Heart left ventricle (tissue), 16 donors: ENCODE data around the gene PPM1J. TPM values are rescaled to one million over a fixed set of nuclear protein-coding genes. Genes with fewer than 3 reads are reported as not detected.

Source experiments
- ATAC-seq, 4 donors: fragments of 200-7000 bp; cut with Tn5 transposase; one replicate each; pipeline ENCODE4 v1.9.1; 2020 to 2022; ENCODE audit warnings: moderate library complexity in 4 of 4, mild to moderate bottlenecking in 3 of 4, moderate number of reproducible peaks in 1 of 4
- DNase-seq, 5 donors: peaks; one replicate each; pipeline ENCODE4 v3.0.0-alpha.2; 2020
- H3K27ac ChIP-seq, 12 donors: fragments of 200-600 bp; sonication (generic) in 4 of 12; one replicate each; pipeline versions ENCODE4 v1.5.0 to v1.8.0; 2016 to 2022; ENCODE audit warnings: mild to moderate bottlenecking in 2 of 12
- H3K27me3 ChIP-seq, 9 donors: fragments of 200-600 bp; sonication (generic) in 2 of 9; one replicate each; pipeline versions ENCODE4 v1.5.1 to v1.8.0; 2016 to 2022; ENCODE audit warnings: mild to moderate bottlenecking in 3 of 9
- H3K36me3 ChIP-seq, 9 donors: fragments of 200-600 bp; sonication (generic) in 2 of 9; one replicate each; pipeline versions ENCODE4 v1.5.0 to v1.8.0; 2018 to 2022; ENCODE audit warnings: mild to moderate bottlenecking in 2 of 9
- H3K4me1 ChIP-seq, 12 donors: fragments of 200-600 bp; sonication (generic) in 4 of 12; one replicate each; pipeline versions ENCODE4 v1.5.0 to v1.8.0; 2016 to 2022; ENCODE audit warnings: mild to moderate bottlenecking in 3 of 12
- H3K4me3 ChIP-seq, 12 donors: fragments of 200-600 bp; sonication (generic) in 4 of 12; one replicate each; pipeline versions ENCODE4 v1.5.0 to v1.8.0; 2017 to 2022; ENCODE audit warnings: mild to moderate bottlenecking in 9 of 12, moderate library complexity in 4 of 12
- H3K9me3 ChIP-seq, 12 donors: fragments of 200-600 bp; sonication (generic) in 4 of 12; one replicate each; pipeline versions ENCODE4 v1.5.0 to v1.8.0; 2016 to 2022; ENCODE audit warnings: mild to moderate bottlenecking in 1 of 12
- CTCF ChIP-seq, 12 donors: fragments of 200-600 bp; sonication (generic) in 4 of 12; IDR thresholded peaks; one replicate each; pipeline versions ENCODE4 v1.5.0 to v1.8.0; 2018 to 2022; ENCODE audit warnings: antibody characterized with exemption in 12 of 12, mild to moderate bottlenecking in 5 of 12
- POLR2A ChIP-seq, 2 donors: fragments of 450-650 bp; IDR thresholded peaks; one replicate each; pipeline ENCODE4 v1.6.1; 2017; ENCODE audit warnings: antibody characterized with exemption in 2 of 2, mild to moderate bottlenecking in 2 of 2, moderate library complexity in 2 of 2
- WGBS, 4 donors: extraction: QIAGEN DNeasy Blood & Tissue Kit in 2 of 4; methylation state at CpG; one replicate each; pipeline versions ENCODE4 v1.1.5 to v1.1.7; 2013 to 2018; 5-methylcytosine and 5-hydroxymethylcytosine counted together
- intact Hi-C, 10 donors: fragments of 100-400 bp; cut with DNase I; formaldehyde crosslinking; loops; one replicate each; pipeline versions ENCODE4 v1.11.1 to v1.14.2; 2022
- polyA plus RNA-seq, 2 donors: library from polyadenylated mRNA; stranded (reverse); fragments of 200-250 nt; gene quantifications; one replicate each; pipeline ENCODE4 v1.2.3, GENCODE V29; 2013
- total RNA-seq, 9 donors: library from RNA; depleted of rRNA in 2 of 9; stranded (reverse); fragments of >200 nt in 2 of 9; fragmentation: NEBNext Ultra II Directional in 3 of 9; extraction: Animal tissue kit (Norgen Biotek cat#: 25700) in 3 of 9; gene quantifications; one replicate each; pipeline versions ENCODE4 v1.1.0 to v1.2.4, GENCODE V29; 2016 to 2023
- donor health status: ischemic (EF 13 %, LVEDD 7.1; RV severe dilation, severe dysfunction).
- donor health status: healthy with polysubstance abuse.
- donor health status: DM: no; HTN: yes; CAD: no.
- donor health status: DM: no; HTN: no; CAD: no.
- donor health status: ischemic (EF 25% LVEDD 6.9; RV normal size, moderate dysfunction).
- donor health status: ischemic (EF 25% LVEDD 5.7; RV mildly dilated, moderate dysfunction).
- donor health status: healthy.
- donor health status: DM: yes; HTN: yes; CAD: no.
- donor health status: ischemic (EF 35%, LVEDD 5.7; RV mildly dilated, moderate dysfunction).
- donor health status: nonischemic (EF 11% LVEDD 7.7; RV severe dilation, severe dysfunction).
- donor health status: DM: yes; HTN: yes; CAD: no.
- donor health status: PGD.
- donor health status: ischemic (EF 29% LVEDD 5.4; RV normal size, mild dysfunction).
- donor health status: nonischemic (EF 23%, LVEDD 6.1; RV moderate dilation, normal function).

Gene PPM1J
- total and polyA plus RNA-seq, 11 donors: 1.8 to 11.5 (median 8.1) TPM

GRCh38 chr1:112672842-112673241 is 42.3 kb downstream of the PPM1J start:
- peaks cover 0 to 51% (median 40%) of the 10 kb centered on the region in 9 donors for H3K36me3 ChIP-seq
- ATAC-seq (no peak), DNase-seq (no peak)
- intact Hi-C loops: loop anchor here in 5 of 10 donors (5.0 to 10.0 kb wide), 6 partner anchors 34 to 278 kb away; partner anchors contain the start of genes CTTNBP2NL (in 2 of the 5), WNT2B (in 2 of the 5), CAPZA1 (in 1 of the 5) and RHOC (in 1 of the 5)
- H3K4me1 ChIP-seq: peaks cover 0 to 36% (median 24%) of the 10 kb centered on the region in 12 donors
- 82 to 93% (median 92%) methylated on average over 1 of the region's 1 CpG for WGBS, 4 donors
- TF ChIP-seq POLR2A (IDR thresholded peaks at IDR 0.05): no peak
- no peak for TF ChIP-seq CTCF (IDR thresholded peaks at IDR 0.05)
- peak overlapping the region in 5 of 12 donors; percentile 2 to 96 (median 93) for H3K27ac ChIP-seq
- H3K9me3 ChIP-seq: no peaks in the 10 kb centered on the region
- H3K4me3 ChIP-seq: no peak overlapping the region
- H3K27me3 ChIP-seq: no peaks in the 10 kb centered on the region

DNA sequence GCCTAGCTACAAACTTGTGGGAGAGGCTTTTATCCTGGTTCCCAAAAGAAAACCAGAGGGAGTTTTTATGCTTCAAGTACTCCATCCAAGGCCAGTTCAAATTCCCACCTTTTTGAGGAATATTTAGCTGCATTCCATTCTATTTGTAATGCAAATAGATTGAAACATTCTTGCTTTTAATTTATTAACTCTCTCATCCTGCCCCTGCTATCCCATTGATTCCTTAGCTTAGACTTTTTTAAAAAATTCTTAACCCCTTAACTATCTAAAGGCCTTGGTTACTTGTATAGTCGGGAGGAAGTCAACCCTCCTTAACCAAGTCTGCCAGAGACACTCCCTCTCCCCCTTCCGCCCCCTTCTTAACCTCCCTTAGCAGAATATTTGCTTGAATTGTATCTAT is 43.1 kb downstream of the PPM1J start:
- DNase-seq: no peak
- no peak for ATAC-seq
- peaks cover 0 to 35% (median 24%) of the 10 kb centered on the region in 12 donors for H3K4me1 ChIP-seq
- WGBS, 4 donors: 74 to 82% (median 79%) methylated on average over 2 of the region's 2 CpGs
- no peaks in the 10 kb centered on the region for H3K27me3 ChIP-seq
- TF ChIP-seq POLR2A (IDR thresholded peaks at IDR 0.05): no peak
- no peak for TF ChIP-seq CTCF (IDR thresholded peaks at IDR 0.05)
- H3K27ac ChIP-seq: no peak overlapping the region
- peaks cover 0 to 59% (median 49%) of the 10 kb centered on the region in 9 donors for H3K36me3 ChIP-seq
- no peaks in the 10 kb centered on the region for H3K9me3 ChIP-seq
- no peak overlapping the region for H3K4me3 ChIP-seq
- intact Hi-C loops: loop anchor here in 5 of 10 donors (5.0 to 10.0 kb wide), 6 partner anchors 35 to 277 kb away; partner anchors contain the start of genes CTTNBP2NL (in 2 of the 5), WNT2B (in 2 of the 5), CAPZA1 (in 1 of the 5) and RHOC (in 1 of the 5)

- intact Hi-C loops: no loop called here
- H3K4me1 ChIP-seq: peaks cover 0 to 9% (median 0%) of the 10 kb centered on the region in 12 donors
- H3K36me3 ChIP-seq: peaks cover 0 to 100% (median 98%) of the 10 kb centered on the region in 9 donors
- no peak overlapping the region for H3K27ac ChIP-seq
- TF ChIP-seq POLR2A (IDR thresholded peaks at IDR 0.05) (no peak), CTCF (IDR thresholded peaks at IDR 0.05) (no peak)
- H3K27me3 ChIP-seq: no peaks in the 10 kb centered on the region
- no peak overlapping the region for H3K4me3 ChIP-seq
- 95 to 98% (median 97%) methylated on average over 2 of the region's 2 CpGs for WGBS, 4 donors
- H3K9me3 ChIP-seq: no peaks in the 10 kb centered on the region
- DNase-seq (no peak), ATAC-seq (no peak)
Measured at GRCh38 chr1:112666946-112667345, 48.2 kb downstream of the PPM1J start.

DNA sequence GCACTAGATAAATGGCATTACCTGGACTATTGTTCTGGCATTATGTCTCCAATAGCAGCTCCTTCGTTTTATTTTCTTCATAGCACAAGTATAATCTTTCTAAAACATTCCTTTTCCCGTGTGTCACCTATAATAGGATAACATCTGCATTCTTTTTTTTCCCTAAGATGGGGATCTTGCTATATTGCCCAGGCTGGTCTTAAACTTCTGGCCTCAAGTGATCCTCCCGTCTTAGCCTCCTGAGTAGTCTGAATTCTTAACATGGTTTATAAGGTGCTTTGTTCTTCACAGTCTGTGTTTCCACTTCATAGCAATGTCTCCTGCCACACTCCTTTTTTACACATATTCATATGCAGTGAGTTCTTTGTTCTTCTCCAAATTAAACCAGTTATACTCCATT is 49.3 kb downstream of the PPM1J start:
- peaks cover 1 to 100% (median 98%) of the 10 kb centered on the region in 9 donors for H3K36me3 ChIP-seq
- WGBS, 4 donors: 75 to 95% (median 87%) methylated on average over 3 of the region's 3 CpGs

More for the DNA sequence above, 49.3 kb downstream of the PPM1J start:
- peaks cover 0 to 9% (median 0%) of the 10 kb centered on the region in 12 donors for H3K4me1 ChIP-seq
- DNase-seq (no peak), ATAC-seq (no peak)
- H3K4me3 ChIP-seq: no peak overlapping the region
- no peaks in the 10 kb centered on the region for H3K9me3 ChIP-seq
- TF ChIP-seq CTCF (IDR thresholded peaks at IDR 0.05): no peak
- no peak for TF ChIP-seq POLR2A (IDR thresholded peaks at IDR 0.05)
- intact Hi-C loops: no loop called here
- H3K27ac ChIP-seq: no peak overlapping the region
- no peaks in the 10 kb centered on the region for H3K27me3 ChIP-seq

Other genes starting within 250 kb of the PPM1J start
- gene WNT2B, start 206.4 kb downstream of the PPM1J start, total RNA-seq: 10 to 100 TPM in 1 of 9 donors, 1 to 10 TPM in 8; 1.6 to 16.2 (median 2.8) TPM
- 1 to 10 TPM in 1 of 2 donors, under 1 TPM in 1; 0.71 to 1.6 TPM for gene WNT2B, start 206.4 kb downstream of the PPM1J start, polyA plus RNA-seq
- gene ST7L, start 96.2 kb downstream of the PPM1J start, total RNA-seq: 10 to 100 TPM; 11.4 to 20.3 (median 13.8) TPM
- gene ST7L, start 96.2 kb downstream of the PPM1J start, polyA plus RNA-seq: 1 to 10 TPM; 6.9 to 9.8 TPM
- gene CAPZA1, start 95.5 kb downstream of the PPM1J start, total RNA-seq: 10 to 100 TPM; 23.8 to 98.4 (median 32.6) TPM
- gene CAPZA1, start 95.5 kb downstream of the PPM1J start, polyA plus RNA-seq: 10 to 100 TPM; 17.0 to 46.6 TPM
- gene MOV10, start 40.7 kb downstream of the PPM1J start, total RNA-seq: 10 to 100 TPM in 7 of 9 donors, 1 to 10 TPM in 2; 7.5 to 43.6 (median 13.3) TPM
- 10 to 100 TPM; 10.8 to 25.3 TPM for gene MOV10, start 40.7 kb downstream of the PPM1J start, polyA plus RNA-seq
- gene RHOC, start 8.2 kb downstream of the PPM1J start, total RNA-seq: 100 to 1,000 TPM; 147 to 432 (median 217) TPM
- 100 to 1,000 TPM; 170 to 443 TPM for gene RHOC, start 8.2 kb downstream of the PPM1J start, polyA plus RNA-seq
- 100 to 1,000 TPM; 116 to 192 (median 133) TPM for gene SLC16A1, start 240.9 kb upstream of the PPM1J start, total RNA-seq
- gene SLC16A1, start 240.9 kb upstream of the PPM1J start, polyA plus RNA-seq: 10 to 100 TPM; 60.5 to 75.1 TPM